ENCODE results near the gene ASAP3. TPM values are rescaled to one million over a fixed set of nuclear protein-coding genes. Genes with fewer than 3 reads are reported as not detected.

ASAP3 gene
- total and polyA plus RNA-seq, 2 of the 13 experiments (the other 11 are each of a cell fraction or from before 2014, with no cell fraction given), result 32.6 to 37.0 TPM

DNA sequence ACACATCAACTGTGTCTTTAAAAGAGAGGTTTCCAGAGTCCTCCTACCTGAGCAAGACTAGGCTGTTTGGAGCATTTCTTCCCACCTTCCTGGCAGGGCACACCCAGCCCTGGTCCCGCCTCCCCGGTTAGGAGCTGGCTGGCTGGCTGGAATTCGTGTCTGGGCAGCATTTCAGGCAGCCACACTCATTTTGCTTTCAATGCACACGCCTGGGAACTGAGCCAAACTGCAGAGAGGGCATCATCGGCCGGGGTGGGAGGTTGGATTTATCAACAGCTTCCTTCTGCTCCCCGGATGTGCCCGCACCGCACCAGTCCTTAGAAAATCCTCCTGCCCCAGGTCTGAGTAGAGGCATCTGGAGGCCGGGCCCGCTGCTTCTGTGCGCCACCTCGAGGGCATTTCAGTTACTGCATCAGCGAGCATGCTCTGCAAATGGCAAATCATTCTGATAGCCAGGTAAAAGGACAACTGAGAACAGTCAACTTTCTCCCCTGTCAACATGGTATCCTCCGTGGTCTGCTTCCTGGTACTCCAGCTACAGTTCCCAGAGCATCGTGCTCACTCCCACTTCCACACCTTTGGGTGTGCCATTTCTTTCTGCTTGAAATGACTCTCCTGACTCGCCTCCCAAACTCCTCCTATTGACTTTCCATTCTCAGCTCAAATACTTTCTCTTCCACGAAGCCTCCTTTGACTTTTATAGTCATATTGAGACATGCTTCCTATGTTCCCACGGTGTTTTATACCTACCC is 80.1 kb downstream of the ASAP3 start:
- Histone ChIP-seq H4K20me1 (ENCODE audit: insufficient read depth, low read length) (no peaks in the 10 kb centered on the region), H2AFZ (ENCODE audit: low read length) (no peak overlapping the region), H3K4me2 (ENCODE audit: low read depth, low read length) (no peak overlapping the region), H3K9ac (ENCODE audit: insufficient read depth, low read depth, low read length) (no peak overlapping the region), H3K36me3 (replicated peaks in 1 of 2; ENCODE audit: control insufficient read depth in 1 of 2, insufficient read depth in 2 of 2, low read length in 2 of 2) (peaks cover 18 to 82% of the 10 kb centered on the region in 2 experiments), H3K27me3 (ENCODE audit: control insufficient read depth in 1 of 2, insufficient read depth in 2 of 2, low read length in 2 of 2) (no peaks in the 10 kb centered on the region), H3K27ac (ENCODE audit: extremely low read length, insufficient read depth, low read length) (no peak overlapping the region), H3K4me3 (replicated peaks in 1 of 3; ENCODE audit: insufficient read depth in 1 of 3, low read depth in 2 of 3, low read length in 3 of 3) (no peak overlapping the region), H3K79me2 (ENCODE audit: insufficient read depth, low read length) (no peaks in the 10 kb centered on the region), H3K9me3 (ENCODE audit: low read length) (no peaks in the 10 kb centered on the region), H3K4me1 (ENCODE audit: insufficient read depth, low read length) (no peaks in the 10 kb centered on the region)
- ChIA-PET POLR2A (interaction anchor here (1.4 kb wide), 1 partner anchor 36 kb away, joined by 4 read pairs; no protein-coding TSS in a partner anchor), CTCF (ENCODE audit: low intra/inter-chr PET ratio, low total read pairs) (interaction anchor here (1.1 kb wide), 1 partner anchor 427 kb away, joined by 4 read pairs; no protein-coding TSS in a partner anchor)
- no TSS peak for BruUV-seq (replicated peaks)
- peak; percentile 75 for FAIRE-seq
- WGBS (ENCODE audit: low lambda C conversion rate), result 59% methylated on average over 14 of the region's 19 CpGs
- intact Hi-C loops (cut with micrococcal nuclease; ENCODE audit: unreplicated experiment) (loop anchor here (1.0 kb wide), 1 partner anchor 35 kb away; the partner anchor contains the start of gene ZNF436), in situ Hi-C loops (cut with HindIII; ENCODE audit: extremely low pct_ligation_motif_present, low pct_unique_long_range_greater_than_20kb) (no loop called here)
- peak; percentile 46 for DNase-seq (ENCODE audit: low spot score)
- peak; percentile 87 for ATAC-seq
- TF ChIP-seq ZNF264 (CRISPR knock-in tag; IDR thresholded peaks at IDR 0.05) (no peak), ZNF326 (CRISPR knock-in tag; IDR thresholded peaks at IDR 0.05; ENCODE audit: borderline replicate concordance) (no peak), HNRNPL (IDR thresholded peaks at IDR 0.05; ENCODE audit: low read depth, low read length) (no peak), POGK (CRISPR knock-in tag; conservative IDR thresholded peaks at IDR 0.05) (no peak), ZBTB43 (CRISPR knock-in tag; conservative IDR thresholded peaks at IDR 0.05) (no peak), ZIK1 (CRISPR knock-in tag; IDR thresholded peaks at IDR 0.05; ENCODE audit: borderline replicate concordance, low read depth) (no peak), NR2F6 (IDR thresholded peaks at IDR 0.05) (no peak), NR2F6 (CRISPR knock-in tag; IDR thresholded peaks at IDR 0.05) (no peak), SP4 (CRISPR knock-in tag; IDR thresholded peaks at IDR 0.05) (no peak), ZNF260 (CRISPR knock-in tag; IDR thresholded peaks at IDR 0.05; ENCODE audit: borderline replicate concordance, low read depth) (no peak)
- TF ChIP-seq, protein P1, sequence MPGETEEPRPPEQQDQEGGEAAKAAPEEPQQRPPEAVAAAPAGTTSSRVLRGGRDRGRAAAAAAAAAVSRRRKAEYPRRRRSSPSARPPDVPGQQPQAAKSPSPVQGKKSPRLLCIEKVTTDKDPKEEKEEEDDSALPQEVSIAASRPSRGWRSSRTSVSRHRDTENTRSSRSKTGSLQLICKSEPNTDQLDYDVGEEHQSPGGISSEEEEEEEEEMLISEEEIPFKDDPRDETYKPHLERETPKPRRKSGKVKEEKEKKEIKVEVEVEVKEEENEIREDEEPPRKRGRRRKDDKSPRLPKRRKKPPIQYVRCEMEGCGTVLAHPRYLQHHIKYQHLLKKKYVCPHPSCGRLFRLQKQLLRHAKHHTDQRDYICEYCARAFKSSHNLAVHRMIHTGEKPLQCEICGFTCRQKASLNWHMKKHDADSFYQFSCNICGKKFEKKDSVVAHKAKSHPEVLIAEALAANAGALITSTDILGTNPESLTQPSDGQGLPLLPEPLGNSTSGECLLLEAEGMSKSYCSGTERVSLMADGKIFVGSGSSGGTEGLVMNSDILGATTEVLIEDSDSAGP (CRISPR knock-in tag; IDR thresholded peaks at IDR 0.05; ENCODE audit: borderline replicate concordance), result peak; percentile 14; the same call in 1 of the 2 replicates
- TF ChIP-seq, protein P2, sequence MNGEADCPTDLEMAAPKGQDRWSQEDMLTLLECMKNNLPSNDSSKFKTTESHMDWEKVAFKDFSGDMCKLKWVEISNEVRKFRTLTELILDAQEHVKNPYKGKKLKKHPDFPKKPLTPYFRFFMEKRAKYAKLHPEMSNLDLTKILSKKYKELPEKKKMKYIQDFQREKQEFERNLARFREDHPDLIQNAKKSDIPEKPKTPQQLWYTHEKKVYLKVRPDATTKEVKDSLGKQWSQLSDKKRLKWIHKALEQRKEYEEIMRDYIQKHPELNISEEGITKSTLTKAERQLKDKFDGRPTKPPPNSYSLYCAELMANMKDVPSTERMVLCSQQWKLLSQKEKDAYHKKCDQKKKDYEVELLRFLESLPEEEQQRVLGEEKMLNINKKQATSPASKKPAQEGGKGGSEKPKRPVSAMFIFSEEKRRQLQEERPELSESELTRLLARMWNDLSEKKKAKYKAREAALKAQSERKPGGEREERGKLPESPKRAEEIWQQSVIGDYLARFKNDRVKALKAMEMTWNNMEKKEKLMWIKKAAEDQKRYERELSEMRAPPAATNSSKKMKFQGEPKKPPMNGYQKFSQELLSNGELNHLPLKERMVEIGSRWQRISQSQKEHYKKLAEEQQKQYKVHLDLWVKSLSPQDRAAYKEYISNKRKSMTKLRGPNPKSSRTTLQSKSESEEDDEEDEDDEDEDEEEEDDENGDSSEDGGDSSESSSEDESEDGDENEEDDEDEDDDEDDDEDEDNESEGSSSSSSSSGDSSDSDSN (CRISPR knock-in tag; IDR thresholded peaks at IDR 0.05), result no peak
- TF ChIP-seq, protein P3, sequence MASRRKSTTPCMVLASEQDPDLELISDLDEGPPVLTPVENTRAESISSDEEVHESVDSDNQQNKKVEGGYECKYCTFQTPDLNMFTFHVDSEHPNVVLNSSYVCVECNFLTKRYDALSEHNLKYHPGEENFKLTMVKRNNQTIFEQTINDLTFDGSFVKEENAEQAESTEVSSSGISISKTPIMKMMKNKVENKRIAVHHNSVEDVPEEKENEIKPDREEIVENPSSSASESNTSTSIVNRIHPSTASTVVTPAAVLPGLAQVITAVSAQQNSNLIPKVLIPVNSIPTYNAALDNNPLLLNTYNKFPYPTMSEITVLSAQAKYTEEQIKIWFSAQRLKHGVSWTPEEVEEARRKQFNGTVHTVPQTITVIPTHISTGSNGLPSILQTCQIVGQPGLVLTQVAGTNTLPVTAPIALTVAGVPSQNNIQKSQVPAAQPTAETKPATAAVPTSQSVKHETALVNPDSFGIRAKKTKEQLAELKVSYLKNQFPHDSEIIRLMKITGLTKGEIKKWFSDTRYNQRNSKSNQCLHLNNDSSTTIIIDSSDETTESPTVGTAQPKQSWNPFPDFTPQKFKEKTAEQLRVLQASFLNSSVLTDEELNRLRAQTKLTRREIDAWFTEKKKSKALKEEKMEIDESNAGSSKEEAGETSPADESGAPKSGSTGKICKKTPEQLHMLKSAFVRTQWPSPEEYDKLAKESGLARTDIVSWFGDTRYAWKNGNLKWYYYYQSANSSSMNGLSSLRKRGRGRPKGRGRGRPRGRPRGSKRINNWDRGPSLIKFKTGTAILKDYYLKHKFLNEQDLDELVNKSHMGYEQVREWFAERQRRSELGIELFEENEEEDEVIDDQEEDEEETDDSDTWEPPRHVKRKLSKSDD (CRISPR knock-in tag; IDR thresholded peaks at IDR 0.05; ENCODE audit: low read depth), result no peak

Measured in HepG2 (cell line).